ENCODE measurements around the gene KLHL13. TPM values are rescaled to one million over a fixed set of nuclear protein-coding genes. Genes with fewer than 3 reads are reported as not detected.
"Not testable (repeated sequence)": the region's sequence is repeated elsewhere in the genome, so short reads cannot be mapped to it uniquely, and the experiment has no call there.

The KLHL13 gene
- total RNA-seq, 2 donors from 2014 or later, result 3.7 to 12.4 TPM

GRCh38 chrX:117957128-117957527, 159.5 kb downstream of the KLHL13 start:
- H3K36me3 ChIP-seq (ENCODE audit: control insufficient read depth, insufficient read depth, low read length), result no peaks in the 10 kb centered on the region
- H3K27ac ChIP-seq (ENCODE audit: low read depth, low read length), result no peak overlapping the region
- Mint-ChIP-seq H3K27me3 (ENCODE audit: insufficient read depth) (no peaks in the 10 kb centered on the region), H3K9me3 (peaks cover 19% of the 10 kb centered on the region), H3K4me1 (no peaks in the 10 kb centered on the region), H3K4me3 (no peak overlapping the region), H3K36me3 (ENCODE audit: low read depth) (no peaks in the 10 kb centered on the region), H3K27ac (no peak overlapping the region)
- DNase-seq, result no peak
- no peak for TF ChIP-seq CTCF (conservative IDR thresholded peaks at IDR 0.05)
- H3K9me3 ChIP-seq (ENCODE audit: control insufficient read depth, low read length), result no peaks in the 10 kb centered on the region
- H3K4me1 ChIP-seq (ENCODE audit: control insufficient read depth, insufficient read depth, low read length), result no peaks in the 10 kb centered on the region
- H3K27me3 ChIP-seq (ENCODE audit: control insufficient read depth, insufficient read depth, low read length, poor library complexity, severe bottlenecking), result no peaks in the 10 kb centered on the region
- H3K9ac ChIP-seq (ENCODE audit: extremely low read depth, low read length, poor library complexity, severe bottlenecking), result no peak overlapping the region
- 89% methylated on average over 2 of the region's 2 CpGs; no CpG with 5 or more reads in 1 of the 2 experiments for WGBS, 2 experiments (ENCODE audit: insufficient coverage in 1 of 2, insufficient read length in 1 of 2)
- no peak overlapping the region for H3K4me3 ChIP-seq (ENCODE audit: low read length)

GRCh38 chrX:117939296-117939695, 177.3 kb downstream of the KLHL13 start:
- not testable (repeated sequence) for H3K27me3 ChIP-seq (ENCODE audit: control insufficient read depth, insufficient read depth, low read length, poor library complexity, severe bottlenecking); H3K27me3 Mint-ChIP-seq (ENCODE audit: insufficient read depth); H3K36me3 Mint-ChIP-seq (ENCODE audit: low read depth); H3K36me3 ChIP-seq (ENCODE audit: control insufficient read depth, insufficient read depth, low read length); H3K4me1 ChIP-seq (ENCODE audit: control insufficient read depth, insufficient read depth, low read length); H3K4me3 ChIP-seq (ENCODE audit: low read length); H3K27ac ChIP-seq (ENCODE audit: low read depth, low read length); H3K27ac Mint-ChIP-seq; H3K9me3 ChIP-seq (ENCODE audit: control insufficient read depth, low read length); H3K4me1 Mint-ChIP-seq; H3K4me3 Mint-ChIP-seq; H3K9ac ChIP-seq (ENCODE audit: extremely low read depth, low read length, poor library complexity, severe bottlenecking); DNase-seq
- 80 to 83% methylated on average over 1 of the region's 1 CpG for WGBS, 2 experiments (ENCODE audit: insufficient coverage in 1 of 2, insufficient read length in 1 of 2)
- H3K9me3 Mint-ChIP-seq, result peaks cover 51% of the 10 kb centered on the region

GRCh38 chrX:117936118-117936517, 180.5 kb downstream of the KLHL13 start:
- 83 to 100% methylated on average over 1 of the region's 2 CpGs for WGBS, 2 experiments (ENCODE audit: insufficient coverage in 1 of 2, insufficient read length in 1 of 2)
- H3K9me3 Mint-ChIP-seq, result peaks cover 46% of the 10 kb centered on the region

GRCh38 chrX:117930116-117930515, 186.5 kb downstream of the KLHL13 start:
- not testable (repeated sequence) for H3K27ac ChIP-seq (ENCODE audit: low read depth, low read length); H3K36me3 ChIP-seq (ENCODE audit: control insufficient read depth, insufficient read depth, low read length); H3K27me3 ChIP-seq (ENCODE audit: control insufficient read depth, insufficient read depth, low read length, poor library complexity, severe bottlenecking); H3K4me1 ChIP-seq (ENCODE audit: control insufficient read depth, insufficient read depth, low read length); H3K27me3 Mint-ChIP-seq (ENCODE audit: insufficient read depth); H3K4me3 Mint-ChIP-seq; H3K27ac Mint-ChIP-seq; H3K4me3 ChIP-seq (ENCODE audit: low read length); H3K9ac ChIP-seq (ENCODE audit: extremely low read depth, low read length, poor library complexity, severe bottlenecking); DNase-seq; H3K9me3 ChIP-seq (ENCODE audit: control insufficient read depth, low read length); H3K4me1 Mint-ChIP-seq; H3K36me3 Mint-ChIP-seq (ENCODE audit: low read depth)
- H3K9me3 Mint-ChIP-seq, result peaks cover 31% of the 10 kb centered on the region

More at GRCh38 chrX:117936118-117936517, 180.5 kb downstream of the KLHL13 start:
- no peaks in the 10 kb centered on the region for H3K27me3 ChIP-seq (ENCODE audit: control insufficient read depth, insufficient read depth, low read length, poor library complexity, severe bottlenecking)
- DNase-seq, result no peak
- H3K9ac ChIP-seq (ENCODE audit: extremely low read depth, low read length, poor library complexity, severe bottlenecking), result no peak overlapping the region
- Mint-ChIP-seq H3K4me1 (no peaks in the 10 kb centered on the region), H3K27ac (no peak overlapping the region), H3K36me3 (ENCODE audit: low read depth) (no peaks in the 10 kb centered on the region), H3K4me3 (no peak overlapping the region), H3K27me3 (ENCODE audit: insufficient read depth) (no peaks in the 10 kb centered on the region)
- H3K9me3 ChIP-seq (ENCODE audit: control insufficient read depth, low read length), result no peaks in the 10 kb centered on the region
- H3K4me3 ChIP-seq (ENCODE audit: low read length), result no peak overlapping the region
- no peak overlapping the region for H3K27ac ChIP-seq (ENCODE audit: low read depth, low read length)
- H3K36me3 ChIP-seq (ENCODE audit: control insufficient read depth, insufficient read depth, low read length), result no peaks in the 10 kb centered on the region
- no peaks in the 10 kb centered on the region for H3K4me1 ChIP-seq (ENCODE audit: control insufficient read depth, insufficient read depth, low read length)
- no peak for TF ChIP-seq CTCF (conservative IDR thresholded peaks at IDR 0.05)
